Right ventricle myocardium superior (tissue), 1 donor: ENCODE data around the gene PRKCE. TPM values are rescaled to one million over a fixed set of nuclear protein-coding genes. Genes with fewer than 3 reads are reported as not detected.
A peak's percentile ranks its signal among the peaks of the same experiment; 100 is the strongest.

Source experiments
- ATAC-seq: fragments of 200-7000 bp; cut with Tn5 transposase; one replicate; pipeline ENCODE4 v1.9.1; 2020; ENCODE audit warnings: mild to moderate bottlenecking; ENCODE audit not compliant: poor library complexity
- DNase-seq: peaks from one replicate; pipeline ENCODE4 v3.0.0-alpha.2; 2020
- intact Hi-C: fragments of 100-400 bp; cut with DNase I; formaldehyde crosslinking; loops from one replicate; pipeline ENCODE4 v1.11.2; 2022
- total RNA-seq: library from RNA; stranded (reverse); fragmentation: NEBNext Ultra II Directional; extraction: Animal tissue kit (Norgen Biotek cat#: 25700); gene quantifications from one replicate; pipeline ENCODE4 v1.2.1, GENCODE V29; 2021
- donor health status: DM: no; HTN: yes; CAD: no; lungs with severe emphysema.

The PRKCE gene
- total RNA-seq, 1 donor from 2014 or later, result 12.5 TPM

DNA sequence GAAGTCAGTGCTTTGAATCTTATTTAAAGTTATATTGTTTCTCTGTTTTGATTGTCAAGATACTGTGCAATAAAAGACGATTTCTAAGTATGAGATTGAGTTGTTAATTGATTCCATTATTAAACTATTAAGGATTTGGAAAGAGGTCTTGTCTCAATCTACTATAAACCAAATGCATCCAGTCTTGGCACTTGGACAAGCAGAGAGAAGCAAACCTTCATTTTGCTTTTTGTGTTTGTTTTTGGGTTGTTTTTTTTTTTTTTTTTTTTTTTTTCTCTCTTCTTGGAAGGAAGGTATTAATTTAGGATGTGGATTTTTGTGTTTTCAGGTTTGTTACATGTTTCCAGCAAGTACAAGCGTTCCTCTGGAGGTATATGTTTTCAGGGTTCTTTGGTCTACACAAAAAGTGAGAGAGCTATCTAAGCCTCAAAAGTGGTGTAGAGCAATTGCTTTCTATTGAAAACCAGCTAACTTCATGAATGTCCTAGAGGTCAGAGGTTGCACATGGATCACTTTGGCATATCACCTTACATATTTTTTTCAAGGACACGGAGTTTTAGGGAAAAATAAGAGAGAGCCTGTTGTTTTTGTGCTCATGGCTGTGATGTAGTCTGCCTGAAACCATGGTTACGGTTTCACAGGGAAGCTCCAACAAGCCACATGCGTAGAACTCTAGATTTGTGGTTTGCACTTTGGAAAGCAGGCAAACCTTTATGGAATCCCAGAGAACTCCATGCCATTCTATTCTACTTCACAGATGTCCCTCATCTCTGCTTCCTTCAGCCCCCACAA is 1.8 kb downstream of the PRKCE start:
- DNase-seq (no peak), ATAC-seq (no peak)
- intact Hi-C loops, result no loop called here

DNA sequence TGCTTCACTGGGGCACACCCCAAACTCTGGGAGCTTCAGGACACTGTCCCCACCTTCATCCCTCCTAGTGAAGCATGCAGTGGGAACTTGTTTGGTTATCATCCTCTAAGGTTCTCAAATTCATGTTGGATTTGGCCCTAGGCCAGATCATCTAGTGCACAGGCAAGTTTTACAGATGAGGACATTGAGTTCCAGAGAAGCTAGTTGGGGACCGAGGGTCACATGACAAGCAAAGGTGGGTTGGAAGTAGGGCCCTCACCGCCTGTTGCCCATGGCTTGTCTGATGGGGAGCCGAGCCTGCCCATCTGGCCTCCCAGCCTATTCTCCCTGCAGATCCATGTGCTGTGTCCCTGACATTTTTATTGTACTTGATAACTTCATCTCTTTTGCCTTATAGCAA is 2.8 kb downstream of the PRKCE start:
- intact Hi-C loops, result no loop called here
- ATAC-seq (no peak), DNase-seq (no peak)

DNA sequence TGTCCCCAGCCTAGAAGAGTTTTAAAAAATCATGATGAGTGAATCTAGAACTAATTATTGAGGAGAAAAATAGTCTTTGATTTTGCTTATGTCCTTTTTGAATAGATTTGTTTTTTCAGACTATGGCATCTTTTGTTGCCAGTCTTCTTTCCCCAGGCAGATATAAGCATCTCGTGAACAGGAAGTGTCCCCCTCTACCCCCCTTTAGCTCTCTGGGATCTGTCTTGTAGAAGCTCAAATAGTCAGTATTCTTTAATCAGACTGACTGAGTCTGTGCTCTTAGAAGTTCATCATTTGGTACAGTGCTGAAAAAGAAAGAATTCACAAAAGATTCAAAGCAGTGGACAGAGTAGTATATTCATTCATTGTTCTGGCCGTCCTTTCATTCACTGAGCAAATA is 10.4 kb downstream of the PRKCE start:
- intact Hi-C loops, result no loop called here
- DNase-seq, result no peak
- ATAC-seq, result no peak

DNA sequence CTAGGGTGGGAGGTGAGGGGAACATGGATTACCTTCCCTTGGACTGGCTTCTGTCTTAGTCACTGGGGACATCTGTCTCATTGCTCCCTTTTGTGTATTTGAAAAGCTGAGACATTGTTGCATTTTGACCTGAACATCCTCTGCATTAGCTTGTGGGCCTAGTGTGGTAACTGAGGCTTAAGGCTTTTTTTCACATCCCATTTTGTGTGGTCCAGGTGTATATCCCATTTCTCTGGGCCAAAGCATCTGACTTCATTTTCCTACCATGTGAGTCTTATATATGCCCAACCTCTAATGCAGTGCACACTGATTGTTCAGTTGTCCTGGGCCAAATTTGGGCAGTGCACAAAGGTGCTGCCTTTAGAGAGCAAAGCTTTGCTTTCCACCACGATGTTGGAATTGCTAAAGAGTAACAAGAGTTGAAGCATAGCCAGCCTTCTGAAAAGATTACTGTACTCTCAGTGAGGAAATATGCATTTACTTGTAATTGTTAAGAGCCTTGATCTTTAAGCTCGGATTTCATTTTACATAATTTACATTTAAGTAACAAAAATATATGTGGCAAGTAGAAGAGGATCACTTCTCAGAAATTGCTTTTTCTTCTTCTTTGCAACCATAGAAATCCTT is 13.3 kb downstream of the PRKCE start:
- no peak for DNase-seq
- ATAC-seq, result no peak
- intact Hi-C loops, result no loop called here

DNA sequence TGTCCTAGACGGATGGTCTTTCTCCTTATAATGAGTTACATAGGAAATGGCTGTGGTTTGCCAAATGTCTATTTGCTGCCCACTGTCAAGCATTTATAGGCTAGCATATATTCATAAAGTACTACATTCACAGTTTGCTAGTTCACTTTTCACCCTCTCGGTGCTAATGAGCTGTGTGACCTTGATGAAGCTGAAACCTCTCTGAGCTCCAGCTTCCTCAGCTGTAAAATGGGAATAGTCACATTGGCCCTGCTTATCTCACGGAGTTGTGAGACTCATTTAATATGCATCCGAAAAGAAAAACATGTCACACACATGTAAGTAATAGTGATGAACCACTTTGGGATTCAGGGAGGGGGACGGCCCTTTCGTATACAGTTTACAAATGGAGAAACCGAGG is 17.0 kb downstream of the PRKCE start:
- no peak for DNase-seq
- no peak for ATAC-seq
- intact Hi-C loops, result no loop called here

DNA sequence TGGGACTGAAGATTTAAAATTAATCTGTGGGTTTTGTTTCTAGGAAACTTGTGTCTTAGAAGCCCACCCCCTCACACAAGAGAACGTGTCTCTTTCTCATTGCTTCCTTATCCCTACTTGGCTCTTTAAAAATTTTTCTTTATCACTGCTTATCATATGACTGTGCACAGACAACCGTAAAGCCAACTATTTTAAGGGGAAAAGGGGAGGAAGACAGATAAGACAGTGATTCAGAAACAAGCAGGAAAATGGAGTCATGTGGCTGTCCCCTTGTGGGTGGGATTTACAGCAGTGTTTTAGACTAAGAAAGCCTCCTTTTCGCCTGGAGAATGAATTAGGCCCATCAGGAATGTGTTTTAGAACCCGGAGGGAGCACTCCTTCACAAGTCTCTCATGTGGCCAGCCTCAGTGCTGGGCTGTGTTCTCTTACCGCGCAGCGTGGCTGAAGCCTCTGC is 17.6 kb downstream of the PRKCE start:
- ATAC-seq, result peak; percentile 60
- DNase-seq, result no peak
- intact Hi-C loops, result no loop called here

GRCh38 chr2:45670646-45671045 is 19.2 kb downstream of the PRKCE start:
- intact Hi-C loops, result no loop called here
- ATAC-seq, result no peak
- no peak for DNase-seq

DNA sequence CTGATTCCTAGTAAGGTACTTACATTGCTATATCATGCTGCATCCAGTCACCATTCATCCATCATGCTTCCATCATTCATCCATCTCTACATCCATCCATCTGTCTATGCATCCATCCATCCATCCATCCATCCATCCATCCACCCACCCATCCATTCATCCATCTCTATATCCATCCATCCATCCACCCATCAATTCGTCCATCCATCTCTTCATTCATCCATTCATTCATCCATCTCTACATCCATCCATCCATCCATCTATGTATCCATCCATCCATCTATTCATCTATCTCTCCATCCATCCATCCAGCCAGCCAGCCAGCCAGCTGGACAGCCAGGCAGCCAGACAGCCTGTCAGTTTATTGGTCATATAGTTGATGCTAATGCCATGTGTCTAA is 20.7 kb downstream of the PRKCE start:
- ATAC-seq, result no peak

DNA sequence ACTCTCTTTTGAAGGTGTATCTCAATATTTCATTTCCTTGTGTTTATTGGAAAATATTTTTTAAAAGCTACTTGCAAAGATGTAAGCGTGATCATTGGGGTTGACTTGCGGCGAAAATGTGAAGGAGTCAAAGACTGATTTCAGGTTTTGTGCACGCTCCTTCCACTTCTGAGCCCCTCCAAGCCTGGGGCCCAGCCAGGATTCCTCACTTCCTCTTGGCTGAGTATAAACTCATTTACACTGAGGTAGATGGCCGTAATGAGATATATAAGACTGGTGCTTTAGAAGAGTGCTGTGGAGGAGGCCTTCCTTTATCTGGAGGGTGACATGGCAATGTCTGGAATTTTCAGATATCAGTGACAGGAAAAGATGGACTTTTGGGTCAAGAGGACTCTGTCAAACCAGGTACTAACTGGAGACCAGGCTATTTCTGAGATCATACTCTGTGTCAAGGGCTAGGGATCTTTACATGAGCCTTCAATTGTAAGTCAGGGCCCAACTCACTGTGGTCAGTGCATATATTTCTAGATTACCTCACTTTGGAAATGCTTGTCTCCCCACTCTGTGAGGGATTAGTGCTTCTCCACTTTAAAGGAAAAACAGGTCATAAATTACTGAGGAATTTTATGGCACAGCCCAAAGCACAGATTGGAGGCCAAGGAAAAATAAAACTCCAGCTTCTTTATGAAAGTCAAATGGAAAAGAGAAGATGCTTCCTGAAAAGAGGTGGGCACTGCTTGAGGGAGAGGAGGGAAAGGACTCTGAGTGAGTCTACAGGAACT is 22.8 kb downstream of the PRKCE start:
- no peak for ATAC-seq
- no peak for DNase-seq
- intact Hi-C loops, result no loop called here

More for the DNA sequence above, 20.7 kb downstream of the PRKCE start:
- no peak for DNase-seq
- intact Hi-C loops, result no loop called here

GRCh38 chr2:45675263-45675812 is 23.9 kb downstream of the PRKCE start:
- DNase-seq (peak; percentile 49), ATAC-seq (peak; percentile 89)
- intact Hi-C loops, result no loop called here

GRCh38 chr2:45676088-45676487 is 24.6 kb downstream of the PRKCE start:
- ATAC-seq, result no peak
- intact Hi-C loops, result no loop called here
- DNase-seq, result no peak

DNA sequence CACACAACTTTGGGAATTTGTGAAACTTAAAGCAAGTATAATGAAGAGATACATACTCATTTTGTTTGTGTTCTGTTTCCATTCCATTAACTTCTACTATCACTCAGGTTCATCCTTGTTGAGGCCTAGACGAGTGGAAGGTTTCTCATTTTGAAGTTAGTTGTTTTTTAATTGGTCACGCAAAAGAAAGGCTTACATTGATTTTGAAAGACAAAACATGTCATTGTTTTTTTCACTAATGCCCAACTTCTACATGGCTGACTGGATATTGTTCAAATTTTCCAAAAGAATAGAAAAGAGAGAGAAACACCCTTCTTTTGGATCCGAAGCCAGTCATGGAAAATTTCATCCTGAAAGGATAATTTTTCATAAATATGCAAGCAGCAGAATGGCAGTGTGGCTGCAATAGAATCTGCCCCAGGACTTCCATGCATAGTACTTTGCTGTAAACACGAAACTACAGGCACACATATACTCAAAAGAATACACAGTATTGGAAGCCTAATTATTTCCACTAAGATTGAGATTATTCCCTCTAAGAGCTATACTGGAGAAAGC is 27.4 kb downstream of the PRKCE start:
- DNase-seq, result no peak
- intact Hi-C loops, result no loop called here
- no peak for ATAC-seq

DNA sequence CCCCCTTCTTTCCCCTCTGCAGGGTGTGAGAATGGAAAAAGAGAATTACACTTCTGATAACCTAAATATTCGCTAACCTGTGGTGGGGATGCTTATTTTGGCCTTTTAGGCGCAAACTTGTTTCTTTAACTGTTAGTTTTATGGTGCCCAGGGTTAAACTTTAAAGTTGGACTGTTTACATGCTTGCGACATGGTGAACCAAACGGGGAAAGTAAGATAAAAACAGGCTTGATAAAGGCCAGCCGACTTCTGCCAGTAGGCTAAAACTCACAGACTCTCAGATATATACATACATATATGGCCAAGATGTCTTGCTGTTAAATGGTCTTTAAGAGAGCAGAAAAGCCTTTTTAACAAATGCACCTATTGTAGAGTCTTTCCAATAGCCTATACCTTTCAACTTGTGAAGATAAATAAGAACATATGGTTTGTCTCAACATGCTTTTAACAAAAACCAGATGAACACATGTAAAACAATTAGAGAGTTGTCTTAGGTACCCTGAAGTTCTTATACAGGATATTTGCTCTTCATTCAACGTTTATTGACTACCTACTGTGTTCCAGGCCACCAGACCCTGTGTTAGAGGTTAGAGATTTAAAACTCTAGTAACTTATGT is 29.0 kb downstream of the PRKCE start:
- intact Hi-C loops, result no loop called here
- no peak for DNase-seq
- ATAC-seq, result no peak

DNA sequence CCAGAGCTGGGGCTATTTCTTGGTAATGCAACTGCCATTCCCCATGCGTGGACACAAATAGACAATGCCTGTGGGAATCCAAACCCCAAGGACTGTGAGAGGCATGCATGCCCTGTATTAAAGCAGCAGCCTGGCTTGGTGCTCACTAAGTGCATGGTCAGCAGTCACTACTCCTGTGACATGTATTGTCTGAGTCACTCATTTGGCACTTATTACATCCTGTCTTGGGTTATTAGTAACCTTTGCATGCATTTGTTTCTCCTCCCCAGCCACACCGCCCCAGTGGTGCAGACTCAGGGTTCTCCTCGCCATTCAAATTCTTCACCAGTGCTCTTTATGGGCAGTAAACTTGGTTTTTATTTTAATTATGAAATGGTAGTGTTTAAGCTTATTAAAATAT is 30.2 kb downstream of the PRKCE start:
- intact Hi-C loops, result no loop called here
- ATAC-seq, result peak; percentile 73
- no peak for DNase-seq

- DNase-seq (no peak), ATAC-seq (no peak)
- intact Hi-C loops, result no loop called here
Observed at GRCh38 chr2:45683292-45683691, 31.8 kb downstream of the PRKCE start.

- intact Hi-C loops, result no loop called here
- DNase-seq (no peak), ATAC-seq (no peak)
Observed at GRCh38 chr2:45684756-45685155, 33.3 kb downstream of the PRKCE start.

DNA sequence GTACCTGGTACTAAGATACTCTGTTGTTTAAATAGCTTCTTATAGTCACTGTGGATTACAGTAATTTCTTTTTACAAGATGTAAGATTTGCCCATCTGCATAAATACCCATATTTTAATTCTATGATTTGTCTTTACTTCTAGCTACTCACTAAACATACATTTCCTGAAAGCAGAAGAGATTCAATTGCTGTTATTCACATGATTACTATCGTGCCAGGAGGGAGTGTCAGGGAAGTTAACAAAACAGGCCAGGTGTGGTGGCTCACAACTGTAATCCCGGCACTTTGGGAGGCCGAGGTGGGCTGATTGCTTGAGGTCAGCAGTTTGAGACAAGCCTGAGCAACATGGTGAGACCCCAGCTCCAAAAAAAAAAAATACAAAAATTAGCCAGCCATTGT is 33.8 kb downstream of the PRKCE start:
- no peak for DNase-seq
- ATAC-seq, result no peak
- intact Hi-C loops, result no loop called here

DNA sequence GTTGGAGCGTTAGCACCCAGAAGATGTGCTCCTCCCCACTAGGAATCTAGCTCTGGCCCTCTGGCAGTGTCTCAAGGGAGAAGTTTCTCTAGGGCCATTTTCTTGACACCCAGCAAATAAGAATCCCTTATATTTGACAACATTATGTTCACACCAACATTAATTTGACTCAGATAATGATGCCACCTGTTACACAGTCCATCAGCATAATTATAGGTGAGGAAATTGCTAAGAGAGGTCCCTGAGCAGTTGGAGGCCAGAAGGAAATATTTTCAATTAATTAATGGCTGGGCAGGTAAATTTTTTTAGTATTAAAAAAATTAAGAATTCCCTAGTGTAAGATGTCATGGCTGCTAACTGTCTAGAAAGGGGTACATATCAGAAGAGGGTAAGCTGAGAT is 36.5 kb downstream of the PRKCE start:
- intact Hi-C loops, result no loop called here
- DNase-seq, result no peak
- no peak for ATAC-seq
